GM19328 (cell line): ENCODE results near the gene FITM1.

ENCODE experiments used
- ATAC-seq: cut with Tn5 transposase; IDR thresholded peaks from one replicate; pipeline ENCODE4 v1.9.1; 2021; ENCODE audit warnings: mild to moderate bottlenecking, moderate library complexity; ENCODE audit not compliant: unreplicated experiment

FITM1 gene

GRCh38 chr14:24130380-24130716 lies at the start of gene FITM1:
Gene FITM1, plus strand, starts transcription at chr14:24130659. Its CDS starts 905 bp downstream, at chr14:24131564.
- ATAC-seq, result no peak

GRCh38 chr14:24080888-24081738 lies 49.3 kb upstream of the FITM1 start:
- peak; percentile 92 for ATAC-seq

- no peak for ATAC-seq
Observed at GRCh38 chr14:24081739-24082211, 48.7 kb upstream of the FITM1 start.

GRCh38 chr14:24082411-24083080 lies 47.9 kb upstream of the FITM1 start:
- ATAC-seq, result no peak

GRCh38 chr14:24083462-24083861 lies 47.0 kb upstream of the FITM1 start:
- no peak for ATAC-seq

- ATAC-seq, result no peak
Observed at GRCh38 chr14:24084440-24084839, 46.0 kb upstream of the FITM1 start.

GRCh38 chr14:24085215-24085614 lies 45.2 kb upstream of the FITM1 start:
- ATAC-seq, result no peak

- no peak for ATAC-seq
Observed at GRCh38 chr14:24086193-24086955, 44.1 kb upstream of the FITM1 start.

- no peak for ATAC-seq
Observed at GRCh38 chr14:24087004-24087403, 43.5 kb upstream of the FITM1 start.

GRCh38 chr14:24088095-24088494 lies 42.4 kb upstream of the FITM1 start:
- ATAC-seq, result no peak

GRCh38 chr14:24089890-24090289 lies 40.6 kb upstream of the FITM1 start:
- ATAC-seq, result no peak

GRCh38 chr14:24092110-24092504 lies 38.4 kb upstream of the FITM1 start:
- no peak for ATAC-seq

GRCh38 chr14:24092505-24093206 lies 37.8 kb upstream of the FITM1 start:
- ATAC-seq, result no peak

GRCh38 chr14:24093207-24093900 lies 37.1 kb upstream of the FITM1 start:
- ATAC-seq, result no peak

- no peak for ATAC-seq
Observed at GRCh38 chr14:24093901-24094840, 36.3 kb upstream of the FITM1 start, which contains the start of gene PCK2. Gene PCK2, plus strand, starts transcription at chr14:24094311. Its CDS starts 95 bp downstream, at chr14:24094406.

GRCh38 chr14:24094841-24095270 lies 35.6 kb upstream of the FITM1 start:
- ATAC-seq, result no peak

GRCh38 chr14:24095271-24096068 lies 35.0 kb upstream of the FITM1 start:
- ATAC-seq, result peak; percentile 68

- no peak for ATAC-seq
Observed at GRCh38 chr14:24096545-24097181, 33.8 kb upstream of the FITM1 start.
